Astrocyte (in vitro differentiated cells and primary cell): ENCODE measurements around the gene ENOX1.

Experiments used
- CTCF ChIP-seq: IDR thresholded peaks from 2 replicates; pipeline ENCODE4 v1.5.1; 2011; ENCODE audit warnings: low read depth, mild to moderate bottlenecking, inconsistent platforms, low read length, moderate library complexity; ENCODE audit not compliant: insufficient read depth
- EZH2 ChIP-seq: IDR thresholded peaks from 2 replicates; pipeline ENCODE4 v1.6.1; 2012; ENCODE audit warnings: mild to moderate bottlenecking, low read length, inconsistent platforms; ENCODE audit not compliant: insufficient read depth

GRCh38 chr13:43597599-43597945, 189.2 kb downstream of the ENOX1 start:
- no peak for TF ChIP-seq CTCF
- no peak for TF ChIP-seq EZH2
